Activated CD8-positive, alpha-beta memory T cell treated with anti-CD3 and anti-CD28 coated beads for 36 hours (primary cell): Measurements from ENCODE around the gene POLA1. TPM values are rescaled to one million over a fixed set of nuclear protein-coding genes. Genes with fewer than 3 reads are reported as not detected.
"Not testable (repeated sequence)": the region's sequence is repeated elsewhere in the genome, so short reads cannot be mapped to it uniquely, and the experiment has no call there.

ENCODE experiments used
- CTCF ChIA-PET: fragments of 350-600 bp; sonication (Branson Sonifier 250); formaldehyde crosslinking; loops from one replicate; lab custom pipeline; 2021; ENCODE audit warnings: antibody characterized with exemption; lab: Charles Lee
- POLR2A ChIA-PET: fragments of 350-600 bp; sonication (Branson Sonifier 250); formaldehyde crosslinking; loops from one replicate; lab custom pipeline; 2021; ENCODE audit warnings: antibody characterized with exemption; lab: Charles Lee
- total RNA-seq, 2 experiments: library from RNA; stranded (reverse); gene quantifications; one replicate each; pipeline ENCODE4 v1.2.3, GENCODE V29; 2021

The POLA1 gene
- total RNA-seq, 2 experiments from 2014 or later = 46.7 to 49.1 TPM

GRCh38 chrX:24782011-24782410, 88.3 kb downstream of the POLA1 start:
- CTCF ChIA-PET = no interaction called here

GRCh38 chrX:24789047-24789446, 95.3 kb downstream of the POLA1 start:
- POLR2A ChIA-PET = no interaction called here
- CTCF ChIA-PET = no interaction called here

More at GRCh38 chrX:24782011-24782410, 88.3 kb downstream of the POLA1 start:
- POLR2A ChIA-PET = no interaction called here

GRCh38 chrX:24790166-24790565, 96.4 kb downstream of the POLA1 start:
- ChIA-PET CTCF (no interaction called here), POLR2A (no interaction called here)

- POLR2A ChIA-PET = no interaction called here
- CTCF ChIA-PET = interaction anchor here (0.7 kb wide), 1 partner anchor 130 kb away, joined by 3 read pairs; no protein-coding TSS in a partner anchor
Observed at GRCh38 chrX:24796204-24796603, 102.5 kb downstream of the POLA1 start.

- ChIA-PET CTCF (no interaction called here), POLR2A (no interaction called here)
Observed at GRCh38 chrX:24799078-24799477, 105.4 kb downstream of the POLA1 start.

- POLR2A ChIA-PET = no interaction called here
- CTCF ChIA-PET = no interaction called here
Observed at GRCh38 chrX:24799565-24799964, 105.8 kb downstream of the POLA1 start.

GRCh38 chrX:24805201-24805600, 111.5 kb downstream of the POLA1 start:
- POLR2A ChIA-PET = no interaction called here
- CTCF ChIA-PET = no interaction called here

- CTCF ChIA-PET, POLR2A ChIA-PET: not testable (repeated sequence)
Observed at GRCh38 chrX:24819807-24820206, 126.1 kb downstream of the POLA1 start.

GRCh38 chrX:24828147-24828546, 134.4 kb downstream of the POLA1 start:
- CTCF ChIA-PET = no interaction called here

GRCh38 chrX:24828600-24828999, 134.9 kb downstream of the POLA1 start:
- CTCF ChIA-PET = no interaction called here
- POLR2A ChIA-PET = no interaction called here

More at GRCh38 chrX:24828147-24828546, 134.4 kb downstream of the POLA1 start:
- POLR2A ChIA-PET = no interaction called here

- CTCF ChIA-PET = no interaction called here
Observed at GRCh38 chrX:24833695-24834094, 140.0 kb downstream of the POLA1 start.

GRCh38 chrX:24837966-24838365, 144.2 kb downstream of the POLA1 start:
- CTCF ChIA-PET = interaction anchor here (0.8 kb wide), 1 partner anchor 307 kb away, joined by 3 read pairs; no protein-coding TSS in a partner anchor
- POLR2A ChIA-PET = no interaction called here

More at GRCh38 chrX:24833695-24834094, 140.0 kb downstream of the POLA1 start:
- POLR2A ChIA-PET = no interaction called here

GRCh38 chrX:24838629-24839028, 144.9 kb downstream of the POLA1 start:
- ChIA-PET POLR2A (no interaction called here), CTCF (interaction anchor here (0.8 to 1.8 kb wide), 3 partner anchors 12 to 306 kb away, joined by 3 to 4 read pairs (median 4); no protein-coding TSS in a partner anchor)

- POLR2A ChIA-PET = no interaction called here
- CTCF ChIA-PET = interaction anchor here (0.8 to 1.8 kb wide), 3 partner anchors 11 to 24 kb away, joined by 3 to 4 read pairs (median 4); no protein-coding TSS in a partner anchor
Observed at GRCh38 chrX:24839331-24839730, 145.6 kb downstream of the POLA1 start.

- ChIA-PET POLR2A (no interaction called here), CTCF (no interaction called here)
Observed at GRCh38 chrX:24842486-24842885, 148.8 kb downstream of the POLA1 start.

- CTCF ChIA-PET = no interaction called here
- POLR2A ChIA-PET = no interaction called here
Observed at GRCh38 chrX:24846550-24847150, 152.9 kb downstream of the POLA1 start.

GRCh38 chrX:24851289-24851688, 157.6 kb downstream of the POLA1 start:
- ChIA-PET CTCF (interaction anchor here (1.2 kb wide), 1 partner anchor 12 kb away, joined by 4 read pairs; no protein-coding TSS in a partner anchor), POLR2A (no interaction called here)

- ChIA-PET POLR2A (interaction anchor here (0.6 kb wide), 1 partner anchor 52 kb away, joined by 4 read pairs; no protein-coding TSS in a partner anchor), CTCF (no interaction called here)
Observed at GRCh38 chrX:24851780-24852179, 158.1 kb downstream of the POLA1 start.

- CTCF ChIA-PET = interaction anchor here (0.5 kb wide), 1 partner anchor 352 kb away, joined by 3 read pairs; no protein-coding TSS in a partner anchor
- POLR2A ChIA-PET = no interaction called here
Observed at GRCh38 chrX:24858004-24858746, 164.5 kb downstream of the POLA1 start.

GRCh38 chrX:24859211-24859841, 165.6 kb downstream of the POLA1 start:
- ChIA-PET POLR2A (no interaction called here), CTCF (no interaction called here)
